Measurements from ENCODE around the gene OR7C1.
"Not testable (repeated sequence)": the region's sequence is repeated elsewhere in the genome, so short reads cannot be mapped to it uniquely, and the experiment has no call there.

The OR7C1 gene

GRCh38 chr19:14765403-14765802 lies 69.6 kb downstream of the OR7C1 start:
- DNase-seq (ENCODE audit: low spot score), result not testable (repeated sequence)

DNA sequence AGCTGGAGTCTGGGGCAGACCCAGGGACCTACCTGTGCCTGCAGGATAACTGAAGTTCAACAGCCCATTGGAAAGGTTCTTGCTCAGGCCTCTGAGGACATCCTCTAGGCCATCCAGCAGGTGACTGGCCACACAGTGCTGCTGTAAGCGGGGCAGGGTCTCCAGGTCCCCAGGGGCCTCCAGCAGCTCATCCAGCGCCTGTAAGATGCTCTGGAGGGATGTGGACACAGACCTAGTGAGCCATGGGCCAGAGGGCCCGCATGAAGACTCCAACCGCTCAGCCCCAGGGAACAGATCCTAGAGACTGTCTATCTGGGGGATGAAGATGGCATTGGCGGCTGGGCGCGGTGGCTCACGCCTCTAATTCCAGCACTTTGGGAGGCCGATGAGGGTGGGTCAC lies 70.6 kb downstream of the OR7C1 start:
- DNase-seq (ENCODE audit: low spot score), result no peak

DNA sequence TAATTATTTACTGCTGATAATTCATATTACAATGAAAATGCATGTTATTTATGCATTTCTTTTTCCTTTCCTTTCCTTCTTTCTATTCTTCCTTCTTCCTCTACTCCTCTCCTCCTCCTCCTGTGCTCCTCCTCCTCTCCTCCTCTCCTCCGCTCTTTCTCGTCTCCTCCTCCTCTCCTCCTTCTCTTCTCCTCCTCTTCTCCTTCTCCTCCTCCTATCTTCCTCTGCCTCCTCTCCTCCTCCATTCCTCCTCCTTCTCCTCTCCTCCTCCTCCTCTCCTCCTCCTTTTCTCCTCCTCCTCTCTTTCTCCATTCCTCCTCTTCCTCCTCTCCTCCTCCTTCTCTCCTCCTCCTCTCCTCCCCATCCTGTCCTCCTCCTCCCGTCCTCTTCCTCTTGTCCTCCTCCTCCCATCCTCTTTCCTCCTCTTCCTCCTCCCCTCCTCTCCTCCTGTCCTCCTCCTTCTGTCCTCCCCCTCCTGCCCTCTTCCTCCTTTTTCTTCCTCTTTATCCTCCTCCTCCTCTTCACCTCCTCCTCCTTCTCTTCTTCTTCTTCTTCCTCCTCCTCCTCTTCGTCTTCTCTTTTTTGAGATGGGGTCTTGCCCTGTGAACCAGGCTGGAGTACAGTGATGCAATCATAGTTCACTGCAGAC lies 71.4 kb downstream of the OR7C1 start:
- no peak for DNase-seq (ENCODE audit: low spot score)

GRCh38 chr19:14762111-14762510 lies 72.9 kb downstream of the OR7C1 start:
- no peak for DNase-seq (ENCODE audit: low spot score)

GRCh38 chr19:14761607-14762006 lies 73.4 kb downstream of the OR7C1 start:
- DNase-seq (ENCODE audit: low spot score), result no peak

DNA sequence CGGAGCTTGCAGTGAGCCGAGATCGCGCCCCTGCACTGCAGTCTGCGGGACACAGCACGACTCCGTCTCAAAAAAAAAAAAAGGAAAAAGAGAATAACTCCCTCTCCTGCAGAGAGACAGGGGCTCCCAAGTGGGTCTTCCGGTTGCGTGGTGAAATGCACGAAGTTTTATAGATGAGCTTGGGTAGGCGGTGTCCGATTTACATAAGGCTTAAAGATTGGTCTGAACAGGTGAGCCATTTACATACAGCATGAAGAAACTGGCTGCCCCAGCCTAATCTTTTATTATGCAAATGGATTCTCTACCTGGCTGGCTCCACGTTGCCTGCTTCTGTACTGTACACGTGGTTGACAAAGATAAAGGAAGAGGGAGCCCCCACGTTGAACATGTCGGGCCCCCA lies 76.2 kb downstream of the OR7C1 start:
- DNase-seq (ENCODE audit: low spot score), result no peak

GRCh38 chr19:14748601-14749000 lies 86.4 kb downstream of the OR7C1 start:
- no peak for DNase-seq (ENCODE audit: low spot score)

Measured in RKO (cell line).